GM12878 (cell line): ENCODE data around the gene BLACAT1. TPM values are rescaled to one million over a fixed set of nuclear protein-coding genes. Genes with fewer than 3 reads are reported as not detected.

Experiments
- ATAC-seq: fragments of 200-7000 bp; cut with Tn5 transposase; 3 replicates; pipeline ENCODE4 v1.9.1; 2020; ENCODE audit warnings: mild to moderate bottlenecking, moderate library complexity
- BruUV-seq: library from RNA; stranded (reverse); fragments of 400-500 nt; replicated peaks from 2 replicates; lab custom pipeline; 2021; lab: Mats Ljungman, UMichigan
- CTCF ChIA-PET: fragments of 300-600 bp; sonication (Branson Sonifier 250); formaldehyde crosslinking; extraction: SDS; loops from one replicate; lab custom pipeline; 2021; ENCODE audit warnings: inconsistent platforms; lab: Yijun Ruan, JAX
- POLR2A ChIA-PET: fragments of 350-600 bp; formaldehyde crosslinking; extraction: SDS; loops from one replicate; lab custom pipeline; 2021; ENCODE audit warnings: inconsistent platforms; lab: Charles Lee
- RAD21 ChIA-PET: fragments of 300-600 bp; sonication (Branson Sonifier 250); formaldehyde crosslinking; loops from one replicate; lab custom pipeline; 2023; ENCODE audit warnings: antibody characterized with exemption; ENCODE audit not compliant: unreplicated experiment; lab: Charles Lee
- SMC1A ChIA-PET: fragments of 300-600 bp; sonication (Branson Sonifier 250); formaldehyde crosslinking; loops from one replicate; lab custom pipeline; 2023; ENCODE audit not compliant: unreplicated experiment, uncharacterized antibody; lab: Charles Lee
- DNase-seq: peaks from one replicate; pipeline ENCODE4 v3.0.0-alpha.2; 2011; ENCODE audit warnings: low read depth, low spot score
- FAIRE-seq: peaks from 3 replicates; lab custom pipeline; 2011; peaks lifted over from hg19 to GRCh38; lab: Jason Lieb, UNC
- H2AFZ ChIP-seq: 2 replicates; pipeline ENCODE4 v1.6.0; 2011; ENCODE audit warnings: low read depth, low read length, control low read depth; ENCODE audit not compliant: control insufficient read depth
- H3K27ac ChIP-seq: 2 replicates; pipeline ENCODE4 v1.5.1; 2011; ENCODE audit warnings: control low read depth; ENCODE audit not compliant: control insufficient read depth, insufficient read depth
- H3K27me3 ChIP-seq, 2 experiments: replicated peaks in 1 of 2; 2 replicates each; pipeline versions ENCODE4 v1.6.0 to v1.6.1; 2011; ENCODE audit warnings: low read length in 1 of 2; ENCODE audit not compliant: control insufficient read depth in 2 of 2, insufficient read depth in 2 of 2
- H3K36me3 ChIP-seq, 2 experiments: 2 replicates each; pipeline ENCODE4 v1.5.1; 2011; ENCODE audit warnings: low read length in 1 of 2; ENCODE audit not compliant: control insufficient read depth in 2 of 2, insufficient read depth in 2 of 2
- H3K4me1 ChIP-seq: 2 replicates; pipeline ENCODE4 v1.6.1; 2011; ENCODE audit warnings: mild to moderate bottlenecking, low read length, moderate library complexity, mixed read lengths; ENCODE audit not compliant: control insufficient read depth, insufficient read depth
- H3K4me2 ChIP-seq: 2 replicates; pipeline ENCODE4 v1.6.0; 2011; ENCODE audit warnings: control low read depth; ENCODE audit not compliant: control insufficient read depth, insufficient read depth
- H3K4me3 ChIP-seq: fragments of 200-600 bp; sonication (generic); 2 replicates; pipeline ENCODE4 v1.5.1; 2016
- H3K79me2 ChIP-seq: 2 replicates; pipeline ENCODE4 v1.6.0; 2011; ENCODE audit warnings: low read length; ENCODE audit not compliant: control insufficient read depth, insufficient read depth
- H3K9ac ChIP-seq: 2 replicates; pipeline ENCODE4 v1.8.0; 2011; ENCODE audit warnings: low read length, control low read depth, mixed read lengths; ENCODE audit not compliant: control insufficient read depth, insufficient read depth
- H3K9me3 ChIP-seq: replicated peaks from 3 replicates; pipeline ENCODE4 v1.5.1; 2011; ENCODE audit warnings: mild to moderate bottlenecking, low read length; ENCODE audit not compliant: control insufficient read depth, insufficient read depth
- H4K20me1 ChIP-seq: 2 replicates; pipeline ENCODE4 v1.6.0; 2011; ENCODE audit not compliant: control insufficient read depth, insufficient read depth
- CBFB ChIP-seq: IDR thresholded peaks from 2 replicates; pipeline ENCODE4 v1.6.1; 2016; ENCODE audit warnings: antibody characterized with exemption, low read depth
- CHD2 ChIP-seq: IDR thresholded peaks from 2 replicates; pipeline ENCODE4 v1.6.1; 2011; ENCODE audit warnings: low read depth, low read length, improper control_type of control experiment, borderline replicate concordance
- FOXK2 ChIP-seq: fragments of 450-650 bp; IDR thresholded peaks from 2 replicates; pipeline ENCODE4 v1.6.1; 2017; ENCODE audit warnings: mild to moderate bottlenecking, moderate library complexity
- HDAC2 ChIP-seq: fragments of 200-600 bp; sonication (generic); IDR thresholded peaks from 2 replicates; pipeline ENCODE4 v1.6.1; 2017
- IRF4 ChIP-seq: IDR thresholded peaks from 2 replicates; pipeline ENCODE4 v1.6.1; 2011; ENCODE audit warnings: low read depth, low read length
- KLF5 ChIP-seq: fragments of 450-650 bp; IDR thresholded peaks from 2 replicates; pipeline ENCODE4 v1.6.1; 2014; ENCODE audit warnings: mild to moderate bottlenecking; ENCODE audit not compliant: partially characterized antibody
- NFYB ChIP-seq: IDR thresholded peaks from 2 replicates; pipeline ENCODE4 v1.6.1; 2011; ENCODE audit warnings: low read depth, mild to moderate bottlenecking, low read length, improper control_type of control experiment, moderate library complexity; ENCODE audit not compliant: insufficient read depth
- PAX5 ChIP-seq: IDR thresholded peaks from 2 replicates; pipeline ENCODE4 v1.6.1; 2011; ENCODE audit warnings: low read depth, low read length, borderline replicate concordance
- PKNOX1 ChIP-seq: fragments of 450-650 bp; IDR thresholded peaks from 2 replicates; pipeline ENCODE4 v1.6.1; 2016; ENCODE audit warnings: mild to moderate bottlenecking
- REST ChIP-seq: IDR thresholded peaks from 2 replicates; pipeline ENCODE4 v1.6.1; 2012; ENCODE audit warnings: mild to moderate bottlenecking, low read depth, low read length
- SMARCA5 ChIP-seq: fragments of 450-650 bp; IDR thresholded peaks from 2 replicates; pipeline ENCODE4 v1.6.1; 2017; ENCODE audit warnings: mild to moderate bottlenecking
- SMC3 ChIP-seq: IDR thresholded peaks from 2 replicates; pipeline ENCODE4 v1.6.1; 2011; ENCODE audit warnings: low read length, improper control_type of control experiment, borderline replicate concordance
- TARDBP ChIP-seq: IDR thresholded peaks from 2 replicates; pipeline ENCODE4 v1.6.1; 2016; ENCODE audit warnings: borderline replicate concordance
- USF1 ChIP-seq: IDR thresholded peaks from 2 replicates; pipeline ENCODE4 v1.6.1; 2011; ENCODE audit warnings: borderline replicate concordance, low read depth, mild to moderate bottlenecking, moderate library complexity, mixed read lengths, low read length; ENCODE audit not compliant: insufficient read depth; ENCODE audit errors: extremely low read length
- ZNF207 ChIP-seq: fragments of 450-650 bp; IDR thresholded peaks from 2 replicates; pipeline ENCODE4 v1.6.1; 2014; ENCODE audit warnings: antibody characterized with exemption, mild to moderate bottlenecking, borderline replicate concordance
- ZNF24 ChIP-seq: fragments of 450-650 bp; IDR thresholded peaks from 2 replicates; pipeline ENCODE4 v1.6.1; 2017; ENCODE audit warnings: antibody characterized with exemption, mild to moderate bottlenecking
- ZNF384 ChIP-seq: IDR thresholded peaks from 2 replicates; pipeline ENCODE4 v1.6.1; 2012; ENCODE audit warnings: low read depth, mild to moderate bottlenecking, low read length, improper control_type of control experiment, borderline replicate concordance
- ZSCAN29 ChIP-seq: fragments of 450-650 bp; IDR thresholded peaks from 2 replicates; pipeline ENCODE4 v1.6.1; 2017; ENCODE audit warnings: mild to moderate bottlenecking, moderate library complexity
- ZZZ3 ChIP-seq: IDR thresholded peaks from 2 replicates; pipeline ENCODE4 v1.6.1; 2011; ENCODE audit warnings: low read depth; ENCODE audit not compliant: control insufficient read depth, insufficient read length
- WGBS: methylation state at CpG from one replicate; pipeline ENCODE4 v1.1.6; 2016; ENCODE audit warnings: low lambda C conversion rate; ENCODE audit not compliant: insufficient replicate concordance, insufficient coverage; ENCODE audit errors: missing lambda C conversion rate; 5-methylcytosine and 5-hydroxymethylcytosine counted together
- in situ Hi-C: fragments of 300-500 bp; cut with MboI; formaldehyde crosslinking; loops from 9 replicates; pipeline ENCODE4 v1.14.3; 2018; ENCODE audit warnings: mixed read lengths
- intact Hi-C: fragments of 100-400 bp; cut with micrococcal nuclease; formaldehyde crosslinking; loops from one replicate; pipeline ENCODE4 v1.14.2; 2022; ENCODE audit not compliant: unreplicated experiment
- polyA plus RNA-seq, 11 experiments: library from polyadenylated mRNA; depleted of rRNA in 4 of 11; unstranded in 6 of 11; stranded (reverse) in 5 of 11; fragments of >200 nt; fragmentation: Nextera tagmentation in 4 of 11; fragmentation: Illumina TruSeq in 1 of 11; extraction: Ambion mirVana in 4 of 11; extraction: Trizol in 1 of 11; gene quantifications; 1 replicate in 1 of 11; 2 replicates in 10 of 11; pipeline versions ENCODE4 v1.2.1 to v1.2.3, GENCODE V29; 2011 to 2016; ENCODE audit warnings: inconsistent platforms in 2 of 11, missing spikeins in 2 of 11, low read depth in 1 of 11
- total RNA-seq, 4 experiments: library from RNA; depleted of rRNA in 3 of 4; stranded (reverse); fragments of >200 nt in 3 of 4; fragmentation: Illumina TruSeq in 1 of 4; extraction: Trizol in 1 of 4; gene quantifications; 2 replicates each; pipeline versions ENCODE4 v1.2.1 to v1.2.3, GENCODE V29; 2013 to 2021

Gene BLACAT1
- total and polyA plus RNA-seq, 10 of the 15 experiments (the other 5 are each of a cell fraction or from before 2014, with no cell fraction given): 0.04 to 1.6 (median 0.15) TPM; not detected in 1

- H3K36me3 ChIP-seq: no peaks in the 10 kb centered on the region
- no peaks in the 10 kb centered on the region for H4K20me1 ChIP-seq
- no peak overlapping the region for H3K27ac ChIP-seq
- no peak overlapping the region for H2AFZ ChIP-seq
- H3K79me2 ChIP-seq: no peaks in the 10 kb centered on the region
- intact Hi-C loops: no loop called here
- BruUV-seq: no TSS peak
- in situ Hi-C loops: no loop called here
- ChIA-PET RAD21 (no interaction called here), SMC1A (interaction anchor here (1.1 kb wide), 1 partner anchor 15 kb away, joined by 3 read pairs; no protein-coding TSS in a partner anchor)
- H3K4me1 ChIP-seq: no peaks in the 10 kb centered on the region
- peaks cover 10% of the 10 kb centered on the region for H3K9me3 ChIP-seq
- no peak overlapping the region for H3K9ac ChIP-seq
- TF ChIP-seq SMARCA5: no peak
- TF ChIP-seq CBFB: no peak
- TF ChIP-seq USF1: no peak
- no peak for TF ChIP-seq TARDBP
- no peak for TF ChIP-seq ZZZ3
- TF ChIP-seq CHD2: no peak
- no peak for TF ChIP-seq SMC3
- TF ChIP-seq NFYB: no peak
- TF ChIP-seq KLF5: no peak
- TF ChIP-seq ZSCAN29: no peak
- no peak for TF ChIP-seq IRF4
- no peak for TF ChIP-seq ZNF384
- TF ChIP-seq FOXK2: no peak
- TF ChIP-seq ZNF24: no peak
- no peak for TF ChIP-seq PKNOX1
- no peak for TF ChIP-seq PAX5
- TF ChIP-seq HDAC2: no peak
- TF ChIP-seq REST: no peak
- TF ChIP-seq ZNF207: no peak
- TF ChIP-seq, all 136 proteins: peak for 0
- whole genome bisulfite sequencing: 14% methylated on average over 7 of the region's 7 CpGs
- Histone ChIP-seq H3K27me3 (peaks cover 0 to 2% of the 10 kb centered on the region in 2 experiments; a peak in 1 of 4 replicates), H3K4me2 (no peak overlapping the region), H3K4me3 (no peak overlapping the region)
- DNase-seq (no peak), ATAC-seq (no peak), FAIRE-seq (no peak)
- CTCF ChIA-PET: interaction anchor here (0.7 to 3.4 kb wide), 5 partner anchors 11 to 138 kb away, joined by 3 to 8 read pairs (median 5); no protein-coding TSS in a partner anchor
- POLR2A ChIA-PET: no interaction called here
Measured at GRCh38 chr1:205473966-205474365, 18.1 kb upstream of the BLACAT1 start.
